Measurements from ENCODE around the gene INO80. TPM values are rescaled to one million over a fixed set of nuclear protein-coding genes. Genes with fewer than 3 reads are reported as not detected.

INO80 gene
- total and polyA plus RNA-seq, 2 donors (not counting 3 experiments of a cell fraction or from before 2014, with no cell fraction given) = 5.7 to 29.1 TPM

DNA sequence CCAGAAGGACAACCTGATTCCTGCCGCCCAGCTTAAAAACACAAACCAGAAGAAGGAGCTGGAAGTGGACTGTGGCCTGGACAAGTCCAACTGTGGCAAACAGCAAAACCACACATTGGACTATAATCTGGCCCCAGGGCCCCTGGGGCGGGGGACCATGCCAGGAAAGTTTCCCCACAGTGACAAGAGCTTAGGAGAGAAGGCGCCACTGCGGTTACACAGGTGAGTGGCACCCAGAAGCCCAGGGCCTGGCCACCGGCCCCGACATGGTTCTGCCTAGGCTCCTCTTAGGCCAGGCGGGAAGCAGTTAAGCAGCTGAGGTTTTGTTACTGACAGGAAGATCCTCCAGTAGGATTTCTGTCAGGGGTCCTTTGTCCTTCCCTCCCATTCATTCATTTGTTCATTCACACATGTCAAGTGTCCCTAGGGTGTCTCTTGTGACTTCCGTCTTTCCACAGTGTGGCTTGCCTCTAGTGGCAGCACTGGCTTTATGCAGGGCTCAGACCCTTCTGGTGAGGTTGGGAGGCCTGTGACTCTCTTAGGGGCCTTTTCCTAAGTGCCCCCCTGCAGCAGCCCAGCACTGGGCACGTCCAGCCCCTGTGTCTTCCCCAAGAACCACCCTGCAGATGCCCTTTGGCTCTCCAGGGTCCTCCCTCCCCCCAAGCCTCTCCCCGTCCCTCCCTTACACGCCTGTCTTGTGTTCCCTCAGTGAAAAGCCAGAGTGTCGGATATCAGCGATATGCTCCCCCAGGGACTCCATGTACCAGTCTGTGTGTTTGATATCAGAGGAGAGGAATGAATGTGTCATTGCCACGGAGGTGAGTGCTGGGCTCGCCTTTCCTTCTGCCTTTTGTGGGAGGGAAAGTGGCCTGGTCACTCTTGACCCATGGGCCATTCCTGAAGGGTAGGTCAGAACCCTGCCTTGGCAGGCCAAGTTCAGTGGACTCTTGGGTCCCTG is 179.1 kb downstream of the INO80 start:
- ChIA-PET POLR2A (no interaction called here), CTCF (interaction anchor here (0.5 to 0.6 kb wide), 2 partner anchors 85 to 251 kb away, joined by 3 read pairs; no protein-coding TSS in a partner anchor)
- Histone ChIP-seq H3K9ac (replicated peaks; ENCODE audit: extremely low read depth, insufficient read depth, low read length) (no peak overlapping the region), H3K79me2 (ENCODE audit: control insufficient read depth, insufficient read depth, low read length) (no peaks in the 10 kb centered on the region), H3K9me1 (replicated peaks; ENCODE audit: control insufficient read depth, extremely low read depth, insufficient read depth, low read length) (no peaks in the 10 kb centered on the region), H4K20me1 (replicated peaks; ENCODE audit: control insufficient read depth, extremely low read depth, insufficient read depth, low read length) (no peaks in the 10 kb centered on the region), H3K27me3 (ENCODE audit: control insufficient read depth in 2 of 2, insufficient read depth in 2 of 2, low read length in 2 of 2) (no peaks in the 10 kb centered on the region), H3K27ac (ENCODE audit: insufficient read depth, low read depth, low read length) (no peak overlapping the region), H3K36me3 (ENCODE audit: control insufficient read depth in 2 of 2, extremely low read depth in 1 of 2, insufficient read depth in 2 of 2, low read length in 2 of 2) (peaks cover 0 to 49% of the 10 kb centered on the region in 2 experiments), H2AFZ (ENCODE audit: low read depth, low read length) (no peak overlapping the region), H3K4me1 (ENCODE audit: control insufficient read depth, extremely low read depth, insufficient read depth, low read length) (peaks cover 18% of the 10 kb centered on the region), H3K9me3 (replicated peaks; ENCODE audit: control insufficient read depth, insufficient read depth, low read length) (no peaks in the 10 kb centered on the region), H3K4me2 (ENCODE audit: insufficient read depth, low read length) (no peak overlapping the region), H3K4me3 (replicated peaks in 1 of 3; ENCODE audit: insufficient read depth in 1 of 3, low read depth in 1 of 3, low read length in 3 of 3) (no peak overlapping the region)
- dilution Hi-C loops (cut with MboI; ENCODE audit: extremely low pct_ligation_motif_present, low sequenced_read_pairs) (no loop called here), intact Hi-C loops (cut with micrococcal nuclease) (no loop called here)
- TF ChIP-seq JUN (IDR thresholded peaks at IDR 0.05; ENCODE audit: borderline replicate concordance, insufficient read depth, insufficient read length, low read depth) (no peak), MYC (IDR thresholded peaks at IDR 0.05; ENCODE audit: low read depth, low read length) (no peak), FOS (IDR thresholded peaks at IDR 0.05; ENCODE audit: borderline replicate concordance, insufficient read depth, low read length) (no peak), GATA2 (IDR thresholded peaks at IDR 0.05; ENCODE audit: insufficient read depth, insufficient read length, low read depth, low read length) (no peak), POLR2A (IDR thresholded peaks at IDR 0.05; ENCODE audit: low read depth, low read length) (no peak), EZH2 (IDR thresholded peaks at IDR 0.05; ENCODE audit: borderline replicate concordance, low read depth, low read length, severe bottlenecking) (no peak), POLR2AphosphoS5 (IDR thresholded peaks at IDR 0.05; ENCODE audit: insufficient read depth, low read depth, low read length) (no peak)
- TF ChIP-seq, protein P1, sequence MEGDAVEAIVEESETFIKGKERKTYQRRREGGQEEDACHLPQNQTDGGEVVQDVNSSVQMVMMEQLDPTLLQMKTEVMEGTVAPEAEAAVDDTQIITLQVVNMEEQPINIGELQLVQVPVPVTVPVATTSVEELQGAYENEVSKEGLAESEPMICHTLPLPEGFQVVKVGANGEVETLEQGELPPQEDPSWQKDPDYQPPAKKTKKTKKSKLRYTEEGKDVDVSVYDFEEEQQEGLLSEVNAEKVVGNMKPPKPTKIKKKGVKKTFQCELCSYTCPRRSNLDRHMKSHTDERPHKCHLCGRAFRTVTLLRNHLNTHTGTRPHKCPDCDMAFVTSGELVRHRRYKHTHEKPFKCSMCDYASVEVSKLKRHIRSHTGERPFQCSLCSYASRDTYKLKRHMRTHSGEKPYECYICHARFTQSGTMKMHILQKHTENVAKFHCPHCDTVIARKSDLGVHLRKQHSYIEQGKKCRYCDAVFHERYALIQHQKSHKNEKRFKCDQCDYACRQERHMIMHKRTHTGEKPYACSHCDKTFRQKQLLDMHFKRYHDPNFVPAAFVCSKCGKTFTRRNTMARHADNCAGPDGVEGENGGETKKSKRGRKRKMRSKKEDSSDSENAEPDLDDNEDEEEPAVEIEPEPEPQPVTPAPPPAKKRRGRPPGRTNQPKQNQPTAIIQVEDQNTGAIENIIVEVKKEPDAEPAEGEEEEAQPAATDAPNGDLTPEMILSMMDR (IDR thresholded peaks at IDR 0.05; ENCODE audit: extremely low read depth in 1 of 2, insufficient read depth in 1 of 2, low read depth in 1 of 2, low read length in 2 of 2) = no peak
- TF ChIP-seq, protein P2, sequence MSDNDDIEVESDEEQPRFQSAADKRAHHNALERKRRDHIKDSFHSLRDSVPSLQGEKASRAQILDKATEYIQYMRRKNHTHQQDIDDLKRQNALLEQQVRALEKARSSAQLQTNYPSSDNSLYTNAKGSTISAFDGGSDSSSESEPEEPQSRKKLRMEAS (IDR thresholded peaks at IDR 0.05; ENCODE audit: insufficient read depth, insufficient read length) = no peak
- FAIRE-seq (no peak), DNase-seq (ENCODE audit: low read depth, low spot score) (no peak)
- no TSS peak for BruUV-seq (replicated peaks)

Measured in endothelial cell of umbilical vein (primary cell).